Loucy (cell line): ENCODE measurements around the gene P2RX7.

Source experiments
- H2AFZ ChIP-seq: fragments of 200-600 bp; sonication (generic); 2 replicates; pipeline ENCODE4 v1.6.0; 2016; ENCODE audit warnings: antibody characterized with exemption, mild to moderate bottlenecking, low read length, moderate library complexity
- H3F3A ChIP-seq: fragments of 200-600 bp; 2 replicates; pipeline ENCODE4 v1.6.0; 2016; ENCODE audit warnings: antibody characterized with exemption, low read depth, mild to moderate bottlenecking
- H3K27me3 ChIP-seq: fragments of 200-600 bp; sonication (generic); 2 replicates; pipeline ENCODE4 v1.6.1; 2014; ENCODE audit warnings: low read length, mild to moderate bottlenecking; ENCODE audit not compliant: insufficient read depth, poor library complexity, severe bottlenecking
- H3K36me3 ChIP-seq: fragments of 200-600 bp; sonication (generic); 2 replicates; pipeline ENCODE4 v1.6.1; 2016; ENCODE audit warnings: low read length; ENCODE audit not compliant: insufficient read depth
- H3K4me1 ChIP-seq: fragments of 200-600 bp; sonication (generic); 2 replicates; pipeline ENCODE4 v1.5.1; 2014; ENCODE audit warnings: low read length, mild to moderate bottlenecking; ENCODE audit not compliant: insufficient read depth, poor library complexity, severe bottlenecking
- H3K4me2 ChIP-seq: fragments of 200-600 bp; sonication (generic); 2 replicates; pipeline ENCODE4 v1.6.0; 2014; ENCODE audit warnings: antibody characterized with exemption, low read length, low read depth, mild to moderate bottlenecking; ENCODE audit not compliant: poor library complexity, severe bottlenecking
- H3K4me3 ChIP-seq: fragments of 200-600 bp; sonication (generic); 2 replicates; pipeline ENCODE4 v1.5.1; 2014; ENCODE audit warnings: low read length, mild to moderate bottlenecking, mixed read lengths; ENCODE audit not compliant: poor library complexity, severe bottlenecking
- H3K79me2 ChIP-seq: fragments of 200-600 bp; sonication (generic); 2 replicates; pipeline ENCODE4 v1.6.1; 2014; ENCODE audit warnings: low read length; ENCODE audit not compliant: insufficient read depth
- H3K9ac ChIP-seq: fragments of 200-600 bp; sonication (generic); 2 replicates; pipeline ENCODE4 v1.6.0; 2014; ENCODE audit warnings: mild to moderate bottlenecking, low read depth, low read length, moderate library complexity; ENCODE audit not compliant: poor library complexity, severe bottlenecking
- H3K9me2 ChIP-seq: fragments of 200-600 bp; sonication (generic); replicated peaks from 2 replicates; pipeline ENCODE4 v1.6.1; 2016; ENCODE audit warnings: low read depth, low read length, mixed read lengths
- H3K9me3 ChIP-seq: fragments of 200-600 bp; sonication (generic); 2 replicates; pipeline ENCODE4 v1.6.1; 2014; ENCODE audit warnings: mild to moderate bottlenecking, antibody characterized with exemption, low read length, low read depth; ENCODE audit not compliant: insufficient read depth
- H4K20me1 ChIP-seq: fragments of 200-600 bp; sonication (generic); 2 replicates; pipeline ENCODE4 v1.6.0; 2014; ENCODE audit warnings: antibody characterized with exemption, low read length, mild to moderate bottlenecking; ENCODE audit not compliant: insufficient read depth, poor library complexity, severe bottlenecking
- EZH2phosphoT487 ChIP-seq: fragments of 200-600 bp; IDR thresholded peaks from 2 replicates; pipeline ENCODE4 v1.6.1; 2018; ENCODE audit warnings: antibody characterized with exemption, mild to moderate bottlenecking, moderate library complexity, borderline replicate concordance
- TF ChIP-seq, protein P1 (sequence below): fragments of 200-600 bp; sonication (generic); conservative IDR thresholded peaks from 2 replicates; pipeline ENCODE4 v1.5.1; 2014; ENCODE audit warnings: mild to moderate bottlenecking, antibody characterized with exemption, low read length

Gene P2RX7

DNA sequence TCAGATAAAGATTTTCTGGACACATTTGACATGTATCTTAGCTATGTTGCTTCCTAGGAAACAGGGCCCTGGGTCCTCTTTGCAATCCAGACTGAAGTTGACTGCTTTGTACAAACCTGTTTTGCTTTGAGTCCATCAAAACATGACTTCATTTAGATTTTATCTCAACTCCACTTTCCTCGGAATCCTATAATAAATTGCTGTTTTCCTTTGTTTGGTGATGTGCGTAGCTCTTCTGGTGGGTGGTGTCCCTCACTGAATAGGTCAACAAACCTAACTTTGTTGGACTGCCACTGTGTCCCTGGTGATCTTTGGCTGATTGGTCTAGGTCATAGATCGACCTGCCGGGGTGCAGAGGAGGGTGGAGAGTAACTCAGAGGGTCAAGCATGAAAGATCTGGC lies 735 bp upstream of the P2RX7 start:
- peaks cover 9% of the 10 kb centered on the region; the same call in 1 of the 2 replicates for H3F3A ChIP-seq
- no peaks in the 10 kb centered on the region for H4K20me1 ChIP-seq
- H3K79me2 ChIP-seq: no peaks in the 10 kb centered on the region
- no peaks in the 10 kb centered on the region for H3K27me3 ChIP-seq
- no peak overlapping the region for H3K4me2 ChIP-seq
- H3K36me3 ChIP-seq: no peaks in the 10 kb centered on the region
- H3K9me2 ChIP-seq: no peaks in the 10 kb centered on the region
- H3K9ac ChIP-seq: peak overlapping the region; percentile 35
- H3K4me3 ChIP-seq: no peak overlapping the region
- TF ChIP-seq EZH2phosphoT487: no peak
- TF ChIP-seq, protein P1, sequence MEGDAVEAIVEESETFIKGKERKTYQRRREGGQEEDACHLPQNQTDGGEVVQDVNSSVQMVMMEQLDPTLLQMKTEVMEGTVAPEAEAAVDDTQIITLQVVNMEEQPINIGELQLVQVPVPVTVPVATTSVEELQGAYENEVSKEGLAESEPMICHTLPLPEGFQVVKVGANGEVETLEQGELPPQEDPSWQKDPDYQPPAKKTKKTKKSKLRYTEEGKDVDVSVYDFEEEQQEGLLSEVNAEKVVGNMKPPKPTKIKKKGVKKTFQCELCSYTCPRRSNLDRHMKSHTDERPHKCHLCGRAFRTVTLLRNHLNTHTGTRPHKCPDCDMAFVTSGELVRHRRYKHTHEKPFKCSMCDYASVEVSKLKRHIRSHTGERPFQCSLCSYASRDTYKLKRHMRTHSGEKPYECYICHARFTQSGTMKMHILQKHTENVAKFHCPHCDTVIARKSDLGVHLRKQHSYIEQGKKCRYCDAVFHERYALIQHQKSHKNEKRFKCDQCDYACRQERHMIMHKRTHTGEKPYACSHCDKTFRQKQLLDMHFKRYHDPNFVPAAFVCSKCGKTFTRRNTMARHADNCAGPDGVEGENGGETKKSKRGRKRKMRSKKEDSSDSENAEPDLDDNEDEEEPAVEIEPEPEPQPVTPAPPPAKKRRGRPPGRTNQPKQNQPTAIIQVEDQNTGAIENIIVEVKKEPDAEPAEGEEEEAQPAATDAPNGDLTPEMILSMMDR: no peak
- H3K4me1 ChIP-seq: peaks cover 48% of the 10 kb centered on the region
- no peaks in the 10 kb centered on the region for H3K9me3 ChIP-seq
- H2AFZ ChIP-seq: no peak overlapping the region

DNA sequence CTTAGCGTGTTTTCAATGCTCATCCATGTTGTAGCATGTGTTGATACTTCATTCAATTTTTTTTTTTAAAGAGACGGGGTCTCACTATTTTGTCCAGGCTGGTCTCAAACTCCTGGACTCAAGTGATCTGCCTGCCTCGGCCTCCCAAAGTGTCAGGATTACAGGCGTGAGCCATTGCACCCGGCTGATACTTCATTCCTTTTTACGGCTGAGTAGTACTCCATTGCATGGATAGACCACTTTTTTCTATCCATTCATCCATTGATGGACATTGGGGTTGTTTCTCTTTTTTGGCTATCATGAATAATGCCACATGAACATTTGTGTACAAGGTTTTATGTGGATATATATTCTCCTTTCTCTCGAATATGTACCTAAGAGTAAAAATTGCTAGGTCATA lies 1.2 kb downstream of the P2RX7 start:
- Histone ChIP-seq H3K4me2 (peak overlapping the region; percentile 66), H3K4me1 (peaks cover 30% of the 10 kb centered on the region), H2AFZ (no peak overlapping the region), H3K9ac (peak overlapping the region; percentile 35), H3K9me2 (no peaks in the 10 kb centered on the region), H3F3A (peaks cover 9% of the 10 kb centered on the region; the same call in 1 of the 2 replicates), H3K27me3 (no peaks in the 10 kb centered on the region), H3K9me3 (no peaks in the 10 kb centered on the region), H3K36me3 (no peaks in the 10 kb centered on the region), H3K79me2 (no peaks in the 10 kb centered on the region), H4K20me1 (no peaks in the 10 kb centered on the region), H3K4me3 (no peak overlapping the region)
- TF ChIP-seq EZH2phosphoT487: no peak
- TF ChIP-seq, protein P1: no peak

DNA sequence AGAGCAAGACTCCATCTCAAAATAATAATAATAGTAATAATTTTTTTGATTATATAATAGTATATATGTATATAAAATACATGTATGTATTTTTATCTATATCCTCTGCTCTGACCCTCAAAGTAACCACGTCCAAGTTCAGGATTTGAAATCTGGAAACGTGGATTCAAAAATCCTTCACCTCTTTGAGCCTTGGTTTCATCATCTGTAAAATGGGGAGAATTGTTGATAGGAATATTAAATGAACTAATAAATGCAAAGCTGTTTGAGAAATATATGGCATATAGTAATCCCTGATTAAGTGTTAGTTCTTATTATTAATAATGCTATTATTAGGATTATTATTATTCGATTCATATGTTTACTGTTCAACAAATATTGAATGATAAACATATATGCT lies 2.6 kb downstream of the P2RX7 start:
- no peak overlapping the region for H3K4me3 ChIP-seq
- H3F3A ChIP-seq: no peaks in the 10 kb centered on the region
- no peaks in the 10 kb centered on the region for H3K9me2 ChIP-seq
- H2AFZ ChIP-seq: no peak overlapping the region
- H3K79me2 ChIP-seq: no peaks in the 10 kb centered on the region
- no peak for TF ChIP-seq EZH2phosphoT487
- TF ChIP-seq, protein P1: no peak
- no peaks in the 10 kb centered on the region for H3K9me3 ChIP-seq
- H3K36me3 ChIP-seq: no peaks in the 10 kb centered on the region
- H4K20me1 ChIP-seq: no peaks in the 10 kb centered on the region
- peaks cover 22% of the 10 kb centered on the region for H3K4me1 ChIP-seq
- no peak overlapping the region for H3K4me2 ChIP-seq
- H3K27me3 ChIP-seq: no peaks in the 10 kb centered on the region
- H3K9ac ChIP-seq: no peak overlapping the region
